WTC11 (cell line): ENCODE data around the gene GPATCH1. TPM values are rescaled to one million over a fixed set of nuclear protein-coding genes. Genes with fewer than 3 reads are reported as not detected.
A peak's percentile ranks its signal among the peaks of the same experiment; 100 is the strongest.

Experiments used
- ATAC-seq: fragments of 200-7000 bp; cut with Tn5 transposase; 2 replicates; pipeline ENCODE4 v1.10.0; 2021; ENCODE audit warnings: mild to moderate bottlenecking, moderate library complexity
- CTCF ChIA-PET: fragments of 300-600 bp; sonication (Branson Sonifier 250); formaldehyde crosslinking; loops from one replicate; lab custom pipeline; 2021; ENCODE audit warnings: antibody characterized with exemption; lab: Charles Lee
- POLR2A ChIA-PET: fragments of 350-600 bp; sonication (Branson Sonifier 250); formaldehyde crosslinking; loops from one replicate; lab custom pipeline; 2021; ENCODE audit warnings: antibody characterized with exemption; lab: Charles Lee
- DNase-seq: peaks from one replicate; pipeline ENCODE4 v3.0.0; 2021; ENCODE audit warnings: low spot score
- H3K27ac Mint-ChIP-seq: 2 replicates; pipeline ENCODE4 v1.8.0; 2021; ENCODE audit warnings: mixed read lengths
- H3K27me3 Mint-ChIP-seq: 2 replicates; pipeline ENCODE4 v1.8.0; 2021; ENCODE audit warnings: low read depth, mild to moderate bottlenecking, moderate library complexity, mixed read lengths
- H3K36me3 Mint-ChIP-seq: 2 replicates; pipeline ENCODE4 v1.8.0; 2021; ENCODE audit warnings: mixed read lengths
- H3K4me1 Mint-ChIP-seq: 2 replicates; pipeline ENCODE4 v1.8.0; 2022; ENCODE audit warnings: mixed read lengths
- H3K4me3 Mint-ChIP-seq: 2 replicates; pipeline ENCODE4 v1.8.0; 2021; ENCODE audit warnings: mild to moderate bottlenecking, moderate library complexity, mixed read lengths
- H3K9me3 Mint-ChIP-seq: 2 replicates; pipeline ENCODE4 v1.8.0; 2021; ENCODE audit warnings: mixed read lengths
- E2F4 ChIP-seq: sonication (generic); formaldehyde crosslinking; IDR thresholded peaks from 2 replicates; pipeline ENCODE4 v1.8.1; 2022; ENCODE audit warnings: low read depth, mild to moderate bottlenecking, moderate library complexity, missing genetic modification reagents, borderline replicate concordance
- ELF4 ChIP-seq: sonication (generic); formaldehyde crosslinking; IDR thresholded peaks from 2 replicates; pipeline ENCODE4 v1.8.1; 2022; ENCODE audit warnings: low read depth, mild to moderate bottlenecking, moderate library complexity, missing genetic modification reagents
- EMX1 ChIP-seq: fragments of 250-450 bp; sonication (Bioruptor Pico); IDR thresholded peaks from 2 replicates; pipeline ENCODE4 v1.8.0; 2021; ENCODE audit warnings: mild to moderate bottlenecking
- FOXK1 ChIP-seq: sonication (generic); formaldehyde crosslinking; IDR thresholded peaks from 2 replicates; pipeline ENCODE4 v1.8.0; 2022; ENCODE audit warnings: mild to moderate bottlenecking, moderate library complexity, missing genetic modification reagents
- GRHL2 ChIP-seq: fragments of 250-450 bp; sonication (Bioruptor Pico); IDR thresholded peaks from 2 replicates; pipeline ENCODE4 v1.8.0; 2022; ENCODE audit warnings: mild to moderate bottlenecking, moderate library complexity; ENCODE audit not compliant: insufficient replicate concordance, severe bottlenecking
- GTF2I ChIP-seq: fragments of 250-450 bp; sonication (Bioruptor Pico); conservative IDR thresholded peaks from 2 replicates; pipeline ENCODE4 v1.4.0; 2021; ENCODE audit warnings: mild to moderate bottlenecking
- PREB ChIP-seq: sonication (generic); formaldehyde crosslinking; IDR thresholded peaks from 2 replicates; pipeline ENCODE4 v1.8.1; 2022; ENCODE audit warnings: mild to moderate bottlenecking, missing genetic modification reagents, moderate library complexity, borderline replicate concordance
- RELA ChIP-seq: sonication (generic); formaldehyde crosslinking; IDR thresholded peaks from 2 replicates; pipeline ENCODE4 v1.8.1; 2022; ENCODE audit warnings: missing genetic modification reagents, mild to moderate bottlenecking, borderline replicate concordance
- TEAD1 ChIP-seq: sonication (generic); formaldehyde crosslinking; IDR thresholded peaks from 2 replicates; pipeline ENCODE4 v1.8.0; 2022; ENCODE audit warnings: mild to moderate bottlenecking, missing genetic modification reagents
- USF2 ChIP-seq: sonication (generic); formaldehyde crosslinking; IDR thresholded peaks from 2 replicates; pipeline ENCODE4 v1.8.1; 2023; ENCODE audit warnings: mild to moderate bottlenecking, missing genetic modification reagents, moderate library complexity
- ZBTB43 ChIP-seq: sonication (generic); formaldehyde crosslinking; IDR thresholded peaks from 2 replicates; pipeline ENCODE4 v1.8.1; 2023; ENCODE audit warnings: mild to moderate bottlenecking, missing genetic modification reagents
- ZNF416 ChIP-seq: fragments of 250-450 bp; sonication (Bioruptor Pico); IDR thresholded peaks from 2 replicates; pipeline ENCODE4 v1.9.0; 2021; ENCODE audit warnings: mild to moderate bottlenecking, inconsistent platforms
- ZNF425 ChIP-seq: fragments of 250-450 bp; sonication (Bioruptor Pico); conservative IDR thresholded peaks from 2 replicates; pipeline ENCODE4 v1.9.0; 2021; ENCODE audit warnings: mild to moderate bottlenecking
- ZSCAN18 ChIP-seq: fragments of 250-450 bp; sonication (Bioruptor Pico); IDR thresholded peaks from 2 replicates; pipeline ENCODE4 v2.1.2; 2022; ENCODE audit warnings: mild to moderate bottlenecking, moderate library complexity
- total RNA-seq: library from RNA; stranded (reverse); gene quantifications from 3 replicates; pipeline ENCODE4 v1.2.3, GENCODE V29; 2021

GPATCH1 gene
- total RNA-seq, 1 experiment from 2014 or later: 10.7 TPM

- Mint-ChIP-seq H3K27ac (peak overlapping the region; percentile 19; the same call in 1 of the 2 replicates), H3K36me3 (no peaks in the 10 kb centered on the region), H3K9me3 (no peaks in the 10 kb centered on the region), H3K4me3 (peak overlapping the region; percentile 87), H3K27me3 (peaks cover 13% of the 10 kb centered on the region), H3K4me1 (peaks cover 18% of the 10 kb centered on the region)
- ATAC-seq (no peak; the same call in 1 of the 2 replicates), DNase-seq (peak; percentile 23)
- ChIA-PET CTCF (interaction anchor here (0.6 to 1.6 kb wide), 6 partner anchors 12 to 120 kb away, joined by 3 to 6 read pairs (median 4); partner anchors contain the start of gene GPATCH1), POLR2A (interaction anchor here (1.1 kb wide), 1 partner anchor 10 kb away, joined by 7 read pairs; no protein-coding TSS in a partner anchor)
- TF ChIP-seq ZBTB43 (CRISPR knock-in tag) (no peak), GTF2I (peak; percentile 96), ZNF416 (CRISPR knock-in tag) (0 out of 2 replicates have a peak, but pooled peaks have one; percentile 13), ZNF425 (CRISPR knock-in tag) (no peak), PREB (no peak)
These were observed 17.1 kb upstream of the GPATCH1 start for GRCh38 chr19:33063753-33064457.

- TF ChIP-seq E2F4 (CRISPR knock-in tag) (no peak), ZSCAN18 (CRISPR knock-in tag) (no peak), FOXK1 (CRISPR knock-in tag) (0 out of 2 replicates have a peak, but pooled peaks have one; percentile 2), GRHL2 (CRISPR knock-in tag) (no peak), EMX1 (no peak), TEAD1 (CRISPR knock-in tag) (peak; percentile 9; the same call in 1 of the 2 replicates), ELF4 (CRISPR knock-in tag) (no peak), USF2 (CRISPR knock-in tag) (peak; percentile 24; the same call in 1 of the 2 replicates), RELA (CRISPR knock-in tag) (no peak)
- ATAC-seq (peak; percentile 65), DNase-seq (peak; percentile 78)
- H3K27me3 Mint-ChIP-seq: peaks cover 13% of the 10 kb centered on the region
- H3K36me3 Mint-ChIP-seq: no peaks in the 10 kb centered on the region
- peak overlapping the region; percentile 87 for H3K4me3 Mint-ChIP-seq
- H3K9me3 Mint-ChIP-seq: no peaks in the 10 kb centered on the region
- H3K4me1 Mint-ChIP-seq: peaks cover 17% of the 10 kb centered on the region
- H3K27ac Mint-ChIP-seq: no peak overlapping the region
- POLR2A ChIA-PET: interaction anchor here (1.1 kb wide), 1 partner anchor 10 kb away, joined by 7 read pairs; no protein-coding TSS in a partner anchor
- CTCF ChIA-PET: interaction anchor here (0.7 to 1.6 kb wide), 3 partner anchors 32 to 120 kb away, joined by 3 to 5 read pairs (median 4); no protein-coding TSS in a partner anchor
These were observed 16.6 kb upstream of the GPATCH1 start for GRCh38 chr19:33064458-33064791.
